ENCODE results near the gene PPP2R2B. TPM values are rescaled to one million over a fixed set of nuclear protein-coding genes. Genes with fewer than 3 reads are reported as not detected.

Gene PPP2R2B
- polyA plus RNA-seq, 1 donor (not counting 4 experiments of a cell fraction or from before 2014, with no cell fraction given): 0.33 TPM

DNA sequence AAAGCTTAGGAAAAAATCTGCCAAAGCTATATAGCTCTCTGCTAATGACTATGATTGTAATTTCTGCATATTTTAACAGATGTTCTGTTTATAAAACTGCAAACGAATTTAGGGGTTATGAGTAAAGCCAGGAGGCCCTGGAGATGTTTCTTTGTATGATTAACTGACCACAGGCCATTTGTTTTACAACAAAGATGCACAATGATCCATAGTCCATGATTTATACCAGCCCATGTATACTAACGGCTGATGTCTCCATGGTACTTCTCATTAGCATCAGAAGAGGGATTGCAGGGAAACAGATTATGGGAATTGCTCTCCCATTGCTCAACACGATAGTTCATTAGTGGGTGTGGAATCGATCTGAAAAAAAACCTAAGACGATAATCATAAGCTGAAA, 78.9 kb downstream of the PPP2R2B start:
- Histone ChIP-seq H3K27me3 (ENCODE audit: control insufficient read depth, extremely low read depth, insufficient read depth, low read length) (no peaks in the 10 kb centered on the region), H3K4me3 (ENCODE audit: control insufficient read depth in 2 of 3, extremely low read depth in 1 of 3, insufficient read depth in 2 of 3, low read depth in 1 of 3, low read length in 3 of 3) (no peak overlapping the region), H3K27ac (ENCODE audit: control insufficient read depth, insufficient read depth, low read length) (no peak overlapping the region), H3K9ac (ENCODE audit: control insufficient read depth, extremely low read depth, insufficient read depth, low read length) (no peak overlapping the region), H4K20me1 (ENCODE audit: control insufficient read depth, extremely low read depth, insufficient read depth, low read length) (no peaks in the 10 kb centered on the region), H3K9me1 (ENCODE audit: control insufficient read depth, extremely low read depth, insufficient read depth, low read length) (no peaks in the 10 kb centered on the region), H3K36me3 (ENCODE audit: control insufficient read depth in 2 of 2, extremely low read depth in 1 of 2, insufficient read depth in 2 of 2, low read length in 2 of 2) (no peaks in the 10 kb centered on the region), H3K79me2 (ENCODE audit: control insufficient read depth, insufficient read depth, low read length) (no peaks in the 10 kb centered on the region), H3K9me3 (ENCODE audit: control insufficient read depth, low read depth, low read length) (no peaks in the 10 kb centered on the region), H2AFZ (ENCODE audit: control insufficient read depth, low read length) (no peak overlapping the region), H3K4me1 (ENCODE audit: control insufficient read depth, extremely low read depth, insufficient read depth, low read length) (no peaks in the 10 kb centered on the region), H3K4me2 (ENCODE audit: control insufficient read depth, extremely low read depth, insufficient read depth, low read depth, low read length) (no peak overlapping the region)
- FAIRE-seq (no peak), DNase-seq (ENCODE audit: low read depth, low spot score) (no peak)
- no peak for TF ChIP-seq EZH2 (IDR thresholded peaks at IDR 0.05; ENCODE audit: low read length)
- TF ChIP-seq, protein P1, sequence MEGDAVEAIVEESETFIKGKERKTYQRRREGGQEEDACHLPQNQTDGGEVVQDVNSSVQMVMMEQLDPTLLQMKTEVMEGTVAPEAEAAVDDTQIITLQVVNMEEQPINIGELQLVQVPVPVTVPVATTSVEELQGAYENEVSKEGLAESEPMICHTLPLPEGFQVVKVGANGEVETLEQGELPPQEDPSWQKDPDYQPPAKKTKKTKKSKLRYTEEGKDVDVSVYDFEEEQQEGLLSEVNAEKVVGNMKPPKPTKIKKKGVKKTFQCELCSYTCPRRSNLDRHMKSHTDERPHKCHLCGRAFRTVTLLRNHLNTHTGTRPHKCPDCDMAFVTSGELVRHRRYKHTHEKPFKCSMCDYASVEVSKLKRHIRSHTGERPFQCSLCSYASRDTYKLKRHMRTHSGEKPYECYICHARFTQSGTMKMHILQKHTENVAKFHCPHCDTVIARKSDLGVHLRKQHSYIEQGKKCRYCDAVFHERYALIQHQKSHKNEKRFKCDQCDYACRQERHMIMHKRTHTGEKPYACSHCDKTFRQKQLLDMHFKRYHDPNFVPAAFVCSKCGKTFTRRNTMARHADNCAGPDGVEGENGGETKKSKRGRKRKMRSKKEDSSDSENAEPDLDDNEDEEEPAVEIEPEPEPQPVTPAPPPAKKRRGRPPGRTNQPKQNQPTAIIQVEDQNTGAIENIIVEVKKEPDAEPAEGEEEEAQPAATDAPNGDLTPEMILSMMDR (optimal IDR thresholded peaks at IDR 0.05 in 1 of 3, IDR thresholded peaks at IDR 0.05 in 1 of 3, conservative IDR thresholded peaks at IDR 0.05 in 1 of 3; ENCODE audit: extremely low read depth in 1 of 3, insufficient read depth in 2 of 3, low read length in 3 of 3): no peak
- dilution Hi-C loops (cut with MboI; ENCODE audit: extremely low pct_ligation_motif_present, low sequenced_read_pairs): no loop called here

DNA sequence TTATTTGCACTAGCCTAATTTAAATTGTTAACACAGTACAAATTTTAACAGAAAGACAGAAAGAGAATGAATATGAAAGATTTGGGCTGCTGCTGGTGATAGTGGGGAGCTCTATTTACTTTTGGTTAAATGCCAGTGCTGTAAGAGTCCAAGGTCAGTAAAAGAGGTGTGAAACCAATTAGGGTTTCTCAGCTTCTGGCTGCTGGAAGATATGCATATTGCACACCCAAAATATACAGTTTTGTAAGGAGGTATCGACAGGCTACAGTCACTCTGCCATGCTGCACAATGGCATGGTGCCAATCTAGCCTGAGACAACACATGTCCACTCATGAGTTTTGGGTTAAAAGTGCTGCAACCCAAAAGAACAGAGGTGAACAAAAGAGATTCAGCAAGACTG, 79.3 kb downstream of the PPP2R2B start:
- no peaks in the 10 kb centered on the region for H3K27me3 ChIP-seq (ENCODE audit: control insufficient read depth, extremely low read depth, insufficient read depth, low read length)
- H3K4me3 ChIP-seq (ENCODE audit: control insufficient read depth in 2 of 3, extremely low read depth in 1 of 3, insufficient read depth in 2 of 3, low read depth in 1 of 3, low read length in 3 of 3): no peak overlapping the region
- H3K9me3 ChIP-seq (ENCODE audit: control insufficient read depth, low read depth, low read length): no peaks in the 10 kb centered on the region
- H3K36me3 ChIP-seq (ENCODE audit: control insufficient read depth in 2 of 2, extremely low read depth in 1 of 2, insufficient read depth in 2 of 2, low read length in 2 of 2): no peaks in the 10 kb centered on the region
- DNase-seq (ENCODE audit: low read depth, low spot score): no peak
- TF ChIP-seq, protein P1 (optimal IDR thresholded peaks at IDR 0.05 in 1 of 3, IDR thresholded peaks at IDR 0.05 in 1 of 3, conservative IDR thresholded peaks at IDR 0.05 in 1 of 3; ENCODE audit: extremely low read depth in 1 of 3, insufficient read depth in 2 of 3, low read length in 3 of 3): no peak
- no peak for TF ChIP-seq EZH2 (IDR thresholded peaks at IDR 0.05; ENCODE audit: low read length)
- dilution Hi-C loops (cut with MboI; ENCODE audit: extremely low pct_ligation_motif_present, low sequenced_read_pairs): no loop called here
- H3K9ac ChIP-seq (ENCODE audit: control insufficient read depth, extremely low read depth, insufficient read depth, low read length): no peak overlapping the region
- H3K27ac ChIP-seq (ENCODE audit: control insufficient read depth, insufficient read depth, low read length): no peak overlapping the region
- H2AFZ ChIP-seq (ENCODE audit: control insufficient read depth, low read length): no peak overlapping the region
- H3K4me2 ChIP-seq (ENCODE audit: control insufficient read depth, extremely low read depth, insufficient read depth, low read depth, low read length): no peak overlapping the region
- no peaks in the 10 kb centered on the region for H3K9me1 ChIP-seq (ENCODE audit: control insufficient read depth, extremely low read depth, insufficient read depth, low read length)
- no peaks in the 10 kb centered on the region for H3K79me2 ChIP-seq (ENCODE audit: control insufficient read depth, insufficient read depth, low read length)
- no peaks in the 10 kb centered on the region for H4K20me1 ChIP-seq (ENCODE audit: control insufficient read depth, extremely low read depth, insufficient read depth, low read length)
- FAIRE-seq: no peak
- H3K4me1 ChIP-seq (ENCODE audit: control insufficient read depth, extremely low read depth, insufficient read depth, low read length): no peaks in the 10 kb centered on the region
